MV-4-11 (cell line): ENCODE measurements around the gene SPSB4.

Experiments
- DNase-seq: peaks from one replicate; lab custom pipeline; 2025; lab: John Stamatoyannopoulos, UW

The SPSB4 gene

DNA sequence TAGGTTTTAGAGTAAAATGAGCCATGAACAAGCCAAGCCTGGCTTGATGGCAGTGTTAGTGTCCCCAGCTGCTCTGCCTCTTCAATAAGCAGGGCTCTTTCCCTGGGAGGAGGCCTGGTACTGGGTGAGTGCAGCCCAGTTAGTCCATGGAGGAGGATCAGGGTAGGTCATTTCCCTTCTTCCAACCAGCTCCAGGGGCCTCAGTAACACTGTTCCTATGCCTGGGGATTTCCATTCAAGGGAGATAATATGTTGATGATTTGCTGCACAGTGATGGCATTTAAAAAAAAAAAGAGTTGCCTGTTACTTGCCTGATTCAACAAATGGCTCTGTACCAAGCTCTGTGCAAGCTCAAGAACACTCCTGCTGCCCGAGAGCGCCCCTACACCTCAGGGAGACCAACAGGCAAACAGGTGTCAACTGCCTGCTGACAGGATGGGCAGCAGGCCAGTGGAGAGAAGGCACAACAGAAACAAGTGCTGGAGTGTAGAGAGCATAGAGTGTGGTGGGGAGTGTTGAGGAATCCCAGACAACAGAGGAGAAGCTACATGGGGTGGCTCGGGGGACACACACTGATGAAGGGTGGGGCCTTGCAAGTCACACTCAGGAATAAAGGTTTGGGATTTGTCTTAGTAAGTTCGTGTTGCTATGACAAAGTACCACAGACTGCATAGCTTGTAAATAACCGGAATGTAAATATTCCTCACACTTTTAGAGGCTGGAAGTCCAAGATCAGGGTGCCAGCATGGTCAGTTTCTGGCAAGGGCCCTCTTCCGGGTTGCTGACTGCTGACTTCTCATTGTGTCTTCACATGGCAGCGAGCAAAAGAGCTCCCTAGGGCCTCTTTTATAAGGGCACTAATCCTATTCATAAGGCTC lies 101.9 kb downstream of the SPSB4 start:
- DNase-seq: no peak

DNA sequence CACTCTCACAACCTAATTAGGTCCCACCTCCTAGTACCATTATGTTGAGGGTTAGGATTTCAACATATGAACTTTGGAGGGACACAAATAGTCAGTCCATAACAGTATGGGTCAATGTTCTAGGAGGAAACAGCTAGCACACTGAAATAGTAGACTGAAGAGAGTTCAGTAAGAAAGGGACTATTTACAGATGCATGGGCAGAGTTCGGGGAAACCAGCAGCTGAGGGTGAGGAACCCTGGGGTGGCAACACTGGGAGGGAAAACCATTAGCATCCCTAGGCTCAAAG lies 102.5 kb downstream of the SPSB4 start:
- no peak for DNase-seq

DNA sequence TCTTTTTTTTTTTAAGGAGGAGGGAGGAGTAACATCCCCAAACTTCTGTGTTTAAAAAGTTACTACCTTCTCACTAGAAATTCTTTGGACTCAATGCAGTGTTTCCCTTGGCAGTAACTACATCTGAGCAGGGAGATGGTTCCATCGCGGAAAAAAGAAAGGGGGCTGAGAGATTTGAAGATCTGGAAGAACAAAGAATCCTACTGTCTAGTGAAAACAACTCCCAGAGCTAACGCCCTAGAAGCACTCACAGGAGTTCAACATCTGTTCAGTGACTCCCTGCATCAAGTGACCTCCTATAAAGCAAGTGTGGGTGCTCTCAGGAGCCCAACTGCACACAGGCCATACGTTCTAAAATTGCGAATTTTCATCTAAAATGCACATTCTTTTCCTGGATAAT lies 113.7 kb downstream of the SPSB4 start:
- no peak for DNase-seq

GRCh38 chr3:141167681-141168080 lies 116.5 kb downstream of the SPSB4 start:
- DNase-seq: no peak

- DNase-seq: no peak
Measured at GRCh38 chr3:141170678-141171295, 119.6 kb downstream of the SPSB4 start.

DNA sequence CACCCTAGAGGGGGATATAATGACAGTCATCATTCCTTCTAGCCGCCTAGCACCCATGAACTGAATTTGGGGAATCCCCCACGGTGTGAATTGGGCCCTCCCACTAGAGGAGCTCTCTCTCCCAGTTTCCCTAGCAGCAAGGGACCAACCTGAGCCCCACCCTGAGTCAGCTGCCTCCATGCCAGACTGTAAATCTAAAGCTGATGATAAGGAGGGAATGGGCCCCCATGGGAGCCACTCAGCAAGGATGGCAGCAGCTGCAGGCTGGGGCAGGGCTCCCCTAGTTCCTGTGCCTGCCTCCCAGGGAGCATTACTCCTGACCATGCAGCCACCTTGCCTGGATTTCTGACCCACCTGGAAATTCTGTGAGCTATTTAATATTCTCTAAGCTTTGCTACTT lies 123.5 kb downstream of the SPSB4 start:
- DNase-seq: no peak

GRCh38 chr3:141176775-141177174 lies 125.6 kb downstream of the SPSB4 start:
- DNase-seq: no peak

DNA sequence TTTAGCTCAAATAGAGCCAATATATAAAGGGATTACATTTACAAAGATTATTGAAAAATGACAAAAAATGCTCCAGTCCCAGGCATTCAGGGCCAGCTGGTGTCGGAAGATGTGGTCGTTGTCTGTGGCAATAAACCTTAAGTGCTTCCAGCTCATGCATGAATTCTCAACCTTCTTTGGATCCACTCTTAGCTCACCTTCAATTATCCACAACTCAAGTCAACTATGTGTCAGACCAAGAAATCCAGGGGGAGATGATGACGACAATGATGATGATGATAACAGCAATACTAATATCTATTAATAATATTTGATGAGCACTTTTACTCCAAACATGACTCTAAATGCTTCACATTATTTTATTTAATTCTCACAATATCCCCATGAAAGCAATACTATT lies 126.9 kb downstream of the SPSB4 start:
- DNase-seq: no peak

- no peak for DNase-seq
Measured at GRCh38 chr3:141178551-141178950, 127.4 kb downstream of the SPSB4 start.

- DNase-seq: no peak
Measured at GRCh38 chr3:141179983-141180382, 128.8 kb downstream of the SPSB4 start.

GRCh38 chr3:141181196-141181595 lies 130.0 kb downstream of the SPSB4 start:
- DNase-seq: no peak

GRCh38 chr3:141181819-141182218 lies 130.7 kb downstream of the SPSB4 start:
- no peak for DNase-seq

- DNase-seq: no peak
Measured at GRCh38 chr3:141183606-141184005, 132.5 kb downstream of the SPSB4 start.

DNA sequence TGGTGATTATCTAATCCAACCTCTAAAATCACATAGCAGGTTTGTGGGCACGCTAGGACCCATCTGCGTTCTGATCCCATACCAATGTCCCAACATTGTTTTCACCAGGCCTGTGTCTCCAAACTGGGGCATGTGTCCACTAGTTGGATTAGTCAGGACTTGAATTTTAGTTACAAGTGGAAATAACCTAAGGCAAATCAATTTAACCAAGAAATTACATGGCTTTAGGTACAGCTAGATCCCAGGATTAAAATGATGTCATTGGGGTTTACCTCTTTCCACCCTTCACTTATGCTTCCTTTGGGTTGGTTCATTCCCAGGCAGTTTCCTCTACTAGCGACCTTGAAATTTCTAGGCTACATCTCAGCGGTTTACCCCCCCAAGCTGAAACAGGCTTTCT lies 133.3 kb downstream of the SPSB4 start:
- DNase-seq: no peak

- no peak for DNase-seq
Measured at GRCh38 chr3:141191097-141191749, 140.1 kb downstream of the SPSB4 start.

DNA sequence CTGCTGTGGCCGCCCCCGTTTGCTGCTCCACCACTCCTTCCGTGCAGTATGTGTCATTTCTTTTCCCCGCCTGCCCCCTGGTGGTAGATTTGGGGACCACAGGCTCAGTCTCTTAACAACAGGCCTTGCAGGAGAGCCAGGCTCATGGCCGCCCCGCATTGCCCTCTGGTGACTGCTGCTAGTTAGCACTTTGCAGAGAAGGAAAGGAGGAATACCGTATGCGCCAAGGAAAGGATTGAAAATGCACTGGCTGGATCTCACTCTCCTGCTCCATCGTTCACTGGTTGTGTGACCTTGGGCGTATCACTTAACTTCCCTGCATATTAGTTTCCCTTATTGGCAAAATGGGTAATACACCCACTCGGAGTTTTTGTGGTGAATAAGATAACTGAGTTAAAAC lies 141.2 kb downstream of the SPSB4 start:
- peak; percentile 88 for DNase-seq

DNA sequence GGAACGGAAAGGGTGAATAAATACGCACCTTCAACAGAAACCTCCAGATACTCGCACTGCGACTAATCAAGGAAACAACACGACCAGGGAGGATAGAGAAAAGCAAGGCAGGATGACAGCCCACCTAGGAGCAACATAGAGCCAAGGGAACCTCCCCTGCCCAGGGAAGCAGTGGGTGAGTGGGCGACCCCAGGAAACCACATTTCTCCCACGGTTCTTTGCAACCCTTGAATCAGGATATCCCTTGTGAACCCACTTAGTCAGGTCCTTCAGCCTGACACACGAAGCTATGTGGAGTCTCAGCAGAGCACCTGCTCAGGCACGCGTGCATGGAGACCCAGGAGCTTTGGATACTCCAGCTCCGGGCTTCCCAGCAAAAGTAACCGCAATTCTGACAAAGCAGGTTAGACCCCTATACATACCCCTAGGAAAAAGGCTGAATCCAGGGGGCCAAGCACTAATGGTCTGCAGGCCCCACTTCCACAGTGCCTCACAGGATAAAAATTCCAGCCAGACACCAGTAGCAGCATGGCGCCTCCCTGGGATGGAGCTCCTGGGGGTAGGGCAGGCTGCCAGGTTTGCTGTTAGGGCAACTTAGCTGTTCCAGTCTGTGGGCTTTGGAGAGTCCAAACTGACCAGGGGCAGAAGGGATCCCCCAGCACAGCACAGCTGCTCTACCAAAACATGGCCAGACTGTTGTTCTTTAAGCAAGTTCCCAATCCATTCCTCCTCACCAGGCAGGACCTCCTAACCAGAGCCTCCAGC lies 142.1 kb downstream of the SPSB4 start:
- DNase-seq: no peak
